SH-SY5Y (cell line): Measurements from ENCODE around the gene SCP2.

ENCODE experiments used
- GATA2 ChIP-seq: IDR thresholded peaks from 2 replicates; pipeline ENCODE4 v1.6.1; 2011; ENCODE audit warnings: mild to moderate bottlenecking, low read depth, low read length
- GATA3 ChIP-seq: IDR thresholded peaks from 2 replicates; pipeline ENCODE4 v1.6.1; 2011; ENCODE audit warnings: low read depth, mild to moderate bottlenecking, low read length, moderate library complexity

GRCh38 chr1:53086491-53087070 is 159.5 kb downstream of the SCP2 start:
- TF ChIP-seq GATA3 (no peak), GATA2 (no peak)
